Fibroblast of lung (primary cell): ENCODE measurements around the gene DCN.

Experiments
- EZH2 ChIP-seq: IDR thresholded peaks from 2 replicates; pipeline ENCODE4 v1.5.1; 2012; ENCODE audit warnings: low read length, control low read depth, mild to moderate bottlenecking; ENCODE audit errors: missing control alignments
- TF ChIP-seq, protein P1 (sequence below), 2 donors: IDR thresholded peaks in 1 of 2; conservative IDR thresholded peaks in 1 of 2; 1 replicate in 1 of 2; 2 replicates in 1 of 2; pipeline ENCODE4 v1.5.1; 2011 to 2012; ENCODE audit warnings: low read length in 2 of 2, control low read depth in 1 of 2, inconsistent platforms in 1 of 2, low read depth in 1 of 2, mild to moderate bottlenecking in 1 of 2

DNA sequence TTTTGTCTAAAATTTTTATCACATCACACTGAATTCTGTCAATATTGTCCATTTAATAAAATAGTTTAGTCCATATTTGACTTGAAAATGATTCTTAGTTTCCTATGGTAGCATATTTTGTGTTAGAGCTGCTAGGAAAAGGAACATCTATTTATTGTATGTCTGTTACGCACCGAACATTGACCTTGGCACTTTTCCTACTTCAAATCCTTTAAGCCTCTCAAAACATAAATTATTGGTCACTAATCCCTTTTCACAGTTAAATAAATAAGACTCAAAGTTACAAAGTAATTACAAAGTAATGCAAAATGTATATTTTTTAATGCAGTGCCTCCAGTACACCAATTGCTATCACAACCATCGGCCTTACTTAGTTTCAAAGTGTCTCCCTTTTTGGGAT lies 28.5 kb downstream of the DCN start:
- TF ChIP-seq, protein P1, sequence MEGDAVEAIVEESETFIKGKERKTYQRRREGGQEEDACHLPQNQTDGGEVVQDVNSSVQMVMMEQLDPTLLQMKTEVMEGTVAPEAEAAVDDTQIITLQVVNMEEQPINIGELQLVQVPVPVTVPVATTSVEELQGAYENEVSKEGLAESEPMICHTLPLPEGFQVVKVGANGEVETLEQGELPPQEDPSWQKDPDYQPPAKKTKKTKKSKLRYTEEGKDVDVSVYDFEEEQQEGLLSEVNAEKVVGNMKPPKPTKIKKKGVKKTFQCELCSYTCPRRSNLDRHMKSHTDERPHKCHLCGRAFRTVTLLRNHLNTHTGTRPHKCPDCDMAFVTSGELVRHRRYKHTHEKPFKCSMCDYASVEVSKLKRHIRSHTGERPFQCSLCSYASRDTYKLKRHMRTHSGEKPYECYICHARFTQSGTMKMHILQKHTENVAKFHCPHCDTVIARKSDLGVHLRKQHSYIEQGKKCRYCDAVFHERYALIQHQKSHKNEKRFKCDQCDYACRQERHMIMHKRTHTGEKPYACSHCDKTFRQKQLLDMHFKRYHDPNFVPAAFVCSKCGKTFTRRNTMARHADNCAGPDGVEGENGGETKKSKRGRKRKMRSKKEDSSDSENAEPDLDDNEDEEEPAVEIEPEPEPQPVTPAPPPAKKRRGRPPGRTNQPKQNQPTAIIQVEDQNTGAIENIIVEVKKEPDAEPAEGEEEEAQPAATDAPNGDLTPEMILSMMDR (conservative IDR thresholded peaks at IDR 0.05 in 1 of 2, IDR thresholded peaks at IDR 0.05 in 1 of 2; ENCODE audit: low read depth in 1 of 2, low read length in 2 of 2), result no peak
- no peak for TF ChIP-seq EZH2
